Muscle layer of duodenum (tissue), 2 donors: ENCODE data around the gene PELI3.

Experiments
- H3K27ac ChIP-seq: one replicate; pipeline ENCODE4 v1.7.0; 2013; ENCODE audit warnings: mild to moderate bottlenecking, low read length
- H3K27me3 ChIP-seq: one replicate; pipeline ENCODE4 v1.7.0; 2013; ENCODE audit warnings: low read depth, mild to moderate bottlenecking, control low read depth, low read length
- H3K36me3 ChIP-seq, 2 donors: one replicate each; pipeline ENCODE4 v1.7.0; 2013; ENCODE audit warnings: low read length in 2 of 2, control low read depth in 1 of 2, mild to moderate bottlenecking in 1 of 2; ENCODE audit not compliant: insufficient read depth in 2 of 2, control insufficient read depth in 1 of 2
- H3K4me1 ChIP-seq, 2 donors: one replicate each; pipeline ENCODE4 v1.7.0; 2013; ENCODE audit warnings: low read length in 2 of 2, mild to moderate bottlenecking in 2 of 2, control low read depth in 1 of 2, moderate library complexity in 1 of 2; ENCODE audit not compliant: insufficient read depth in 2 of 2, control insufficient read depth in 1 of 2
- H3K4me3 ChIP-seq, 2 donors: one replicate each; pipeline ENCODE4 v1.7.0; 2013; ENCODE audit warnings: low read length in 2 of 2, low read depth in 1 of 2, mild to moderate bottlenecking in 1 of 2
- H3K9me3 ChIP-seq, 2 donors: one replicate each; pipeline ENCODE4 v1.7.0; 2013; ENCODE audit warnings: low read length in 2 of 2, control low read depth in 1 of 2, mild to moderate bottlenecking in 1 of 2; ENCODE audit not compliant: control insufficient read depth in 1 of 2
- donor health status: healthy.

The PELI3 gene

GRCh38 chr11:66510990-66511339, 44.3 kb downstream of the PELI3 start:
- H3K36me3 ChIP-seq: peaks cover 6 to 21% of the 10 kb centered on the region in 2 donors
- no peaks in the 10 kb centered on the region for H3K9me3 ChIP-seq
- H3K4me3 ChIP-seq: peak overlapping the region; percentile 76 to 84
- no peaks in the 10 kb centered on the region for H3K27me3 ChIP-seq
- peaks cover 6 to 10% of the 10 kb centered on the region in 2 donors for H3K4me1 ChIP-seq
- H3K27ac ChIP-seq: peak overlapping the region; percentile 69

- Histone ChIP-seq H3K4me3 (no peak overlapping the region), H3K27me3 (no peaks in the 10 kb centered on the region), H3K27ac (no peak overlapping the region), H3K4me1 (no peaks in the 10 kb centered on the region), H3K9me3 (no peaks in the 10 kb centered on the region), H3K36me3 (peaks cover 33 to 57% of the 10 kb centered on the region in 2 donors)
These were observed 56.9 kb downstream of the PELI3 start for GRCh38 chr11:66523611-66524010.

DNA sequence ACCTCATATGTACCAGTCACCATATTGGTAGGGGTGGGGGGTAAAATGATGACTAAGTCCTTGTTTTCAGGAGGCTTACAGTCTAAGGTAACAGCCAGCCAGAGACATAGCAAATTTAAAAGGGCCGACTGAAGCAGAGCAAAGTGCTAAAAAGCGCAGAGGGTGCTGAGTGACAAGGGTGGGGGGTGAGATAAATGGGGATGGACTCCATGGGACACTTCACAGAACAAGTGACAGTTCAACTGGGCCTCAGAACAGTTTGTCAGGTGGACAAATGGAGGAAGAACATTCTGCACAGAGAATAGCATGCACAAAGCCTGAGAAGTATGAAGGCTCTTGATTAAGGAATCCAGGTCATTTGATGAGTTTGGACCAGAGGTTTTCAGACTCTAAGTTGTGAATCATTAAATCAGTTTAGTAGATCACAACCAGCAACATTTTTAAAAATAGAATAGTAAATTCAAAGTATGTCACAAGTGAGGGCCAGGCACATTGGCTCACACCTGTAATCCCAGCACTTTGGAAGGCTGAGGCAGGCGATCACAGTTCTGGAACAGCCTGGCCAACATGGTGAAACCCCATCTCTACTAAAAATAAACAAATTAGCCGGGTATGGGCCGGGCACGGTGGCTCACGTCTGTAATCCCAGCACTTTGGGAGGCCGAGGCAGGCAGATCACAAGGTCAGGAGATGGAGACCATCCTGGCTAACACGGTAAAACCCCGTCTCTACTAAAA, 57.8 kb downstream of the PELI3 start:
- Histone ChIP-seq H3K27me3 (no peaks in the 10 kb centered on the region), H3K36me3 (peaks cover 33 to 55% of the 10 kb centered on the region in 2 donors), H3K9me3 (no peaks in the 10 kb centered on the region), H3K4me3 (no peak overlapping the region), H3K4me1 (no peaks in the 10 kb centered on the region), H3K27ac (no peak overlapping the region)
